Measurements from ENCODE around the gene ATAD3A. TPM values are rescaled to one million over a fixed set of nuclear protein-coding genes. Genes with fewer than 3 reads are reported as not detected.
A peak's percentile ranks its signal among the peaks of the same experiment; 100 is the strongest.
"Not testable (repeated sequence)": the region's sequence is repeated elsewhere in the genome, so short reads cannot be mapped to it uniquely, and the experiment has no call there.

Gene ATAD3A
- total and polyA plus RNA-seq, 2 donors = 7.1 to 18.8 TPM

DNA sequence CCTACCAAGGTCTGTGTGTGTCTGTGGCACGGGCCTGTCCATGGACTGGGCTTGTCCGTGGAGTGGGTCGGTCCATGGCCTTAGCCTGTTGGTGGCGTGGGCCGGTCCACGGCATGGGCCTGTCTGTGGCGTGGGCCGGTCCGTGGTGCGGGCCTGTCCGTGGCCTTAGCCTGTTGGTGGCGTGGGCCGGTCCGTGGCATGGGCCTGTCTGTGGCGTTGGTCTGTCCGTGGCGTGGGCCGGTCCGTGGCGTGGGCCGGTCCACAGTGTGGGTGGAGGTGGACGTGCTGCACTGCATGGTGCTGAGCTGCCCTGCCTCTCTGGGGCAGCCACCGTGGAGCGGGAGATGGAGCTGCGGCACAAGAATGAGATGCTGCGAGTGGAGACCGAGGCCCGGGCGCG, 30.2 kb upstream of the ATAD3A start:
- H3K4me1 ChIP-seq (ENCODE audit: insufficient read depth); H3K36me3 ChIP-seq (ENCODE audit: insufficient read depth); H3K27ac ChIP-seq (ENCODE audit: low read depth); DNase-seq (ENCODE audit: extremely low spot score); H3K4me3 ChIP-seq (ENCODE audit: low read depth, low read length): not testable (repeated sequence)
- 96% methylated on average over 30 of the region's 30 CpGs for WGBS

DNA sequence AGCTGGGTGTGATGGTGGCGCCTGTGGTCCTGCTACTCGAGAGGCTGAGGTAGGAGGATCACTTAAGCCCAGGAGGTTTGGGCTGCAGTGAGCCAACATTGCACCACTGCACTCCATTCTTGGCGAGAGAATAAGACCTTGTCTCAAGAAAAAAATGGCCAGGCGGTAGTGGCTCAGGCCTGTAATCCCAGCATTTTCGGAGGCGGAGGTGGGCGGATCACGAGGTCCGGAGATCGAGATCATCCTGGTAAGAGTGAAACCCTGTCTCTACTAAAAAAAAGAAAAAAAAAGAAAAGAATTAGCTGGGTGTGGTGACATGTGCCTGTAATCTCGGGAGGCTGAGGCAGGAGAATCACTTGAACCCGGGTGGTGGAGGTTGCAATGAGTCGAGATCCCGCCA, 29.1 kb upstream of the ATAD3A start:
- Histone ChIP-seq H3K4me3 (ENCODE audit: low read depth, low read length) (no peak overlapping the region), H3K36me3 (ENCODE audit: insufficient read depth) (peaks cover 2% of the 10 kb centered on the region), H3K27ac (ENCODE audit: low read depth) (no peak overlapping the region), H3K4me1 (ENCODE audit: insufficient read depth) (no peaks in the 10 kb centered on the region)
- DNase-seq (ENCODE audit: extremely low spot score) = no peak
- WGBS = 96% methylated on average over 14 of the region's 14 CpGs

- WGBS = 97% methylated on average over 16 of the region's 16 CpGs
- Histone ChIP-seq H3K27ac (ENCODE audit: low read depth) (no peak overlapping the region), H3K4me1 (ENCODE audit: insufficient read depth) (no peaks in the 10 kb centered on the region), H3K36me3 (ENCODE audit: insufficient read depth) (peaks cover 2% of the 10 kb centered on the region), H3K4me3 (ENCODE audit: low read depth, low read length) (no peak overlapping the region)
- DNase-seq (ENCODE audit: extremely low spot score) = no peak
Observed at GRCh38 chr1:1483714-1484113, 28.2 kb upstream of the ATAD3A start.

DNA sequence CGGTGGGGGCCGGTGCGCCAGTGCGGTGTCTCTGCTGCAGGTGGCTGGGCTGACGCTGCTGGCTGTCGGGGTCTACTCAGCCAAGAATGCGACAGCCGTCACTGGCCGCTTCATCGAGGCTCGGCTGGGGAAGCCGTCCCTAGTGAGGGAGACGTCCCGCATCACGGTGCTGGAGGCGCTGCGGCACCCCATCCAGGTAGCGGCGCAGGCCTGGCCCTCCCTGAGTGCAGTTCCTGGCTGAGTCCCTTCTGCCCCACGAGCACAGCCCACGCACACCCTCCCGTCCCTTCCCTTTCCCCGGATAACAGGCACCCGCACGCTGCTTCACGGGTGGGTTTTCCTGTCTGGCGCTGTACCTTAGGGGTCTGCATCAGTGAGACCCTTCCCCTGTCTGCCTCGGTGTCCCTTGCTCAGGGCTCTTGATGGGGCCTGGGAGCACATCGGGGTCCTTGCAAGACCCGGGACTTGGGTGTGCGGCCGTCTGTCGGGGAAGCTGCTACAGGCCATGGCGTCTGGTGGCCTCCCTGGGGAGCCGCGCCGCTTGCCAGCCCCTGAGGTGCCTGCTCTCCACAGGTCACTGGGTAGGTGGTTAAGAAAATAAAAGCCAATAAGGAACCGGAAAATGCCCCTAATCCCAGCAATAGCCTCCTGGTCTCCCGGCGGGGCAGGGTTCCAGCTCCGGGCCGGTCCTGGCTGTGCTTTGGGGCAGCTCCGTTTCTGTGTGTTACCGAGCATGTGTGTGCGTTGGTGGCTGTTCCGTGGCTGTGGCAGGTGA, 26.8 kb upstream of the ATAD3A start:
- not testable (repeated sequence) for H3K4me3 ChIP-seq (ENCODE audit: low read depth, low read length); H3K4me1 ChIP-seq (ENCODE audit: insufficient read depth); H3K36me3 ChIP-seq (ENCODE audit: insufficient read depth); DNase-seq (ENCODE audit: extremely low spot score); H3K27ac ChIP-seq (ENCODE audit: low read depth)
- WGBS = 95% methylated on average over 40 of the region's 46 CpGs

GRCh38 chr1:1485755-1486317, 26.1 kb upstream of the ATAD3A start:
- H3K36me3 ChIP-seq (ENCODE audit: insufficient read depth); DNase-seq (ENCODE audit: extremely low spot score); H3K4me1 ChIP-seq (ENCODE audit: insufficient read depth); H3K4me3 ChIP-seq (ENCODE audit: low read depth, low read length); H3K27ac ChIP-seq (ENCODE audit: low read depth): not testable (repeated sequence)
- WGBS = 94% methylated on average over 27 of the region's 31 CpGs

- no peak overlapping the region for H3K4me3 ChIP-seq (ENCODE audit: low read depth, low read length)
- no peak for DNase-seq (ENCODE audit: extremely low spot score)
- H3K27ac ChIP-seq (ENCODE audit: low read depth) = no peak overlapping the region
- H3K36me3 ChIP-seq (ENCODE audit: insufficient read depth) = peaks cover 5% of the 10 kb centered on the region
- WGBS = 95% methylated on average over 18 of the region's 18 CpGs
- H3K4me1 ChIP-seq (ENCODE audit: insufficient read depth) = no peaks in the 10 kb centered on the region
Observed at GRCh38 chr1:1487701-1488100, 24.3 kb upstream of the ATAD3A start.

GRCh38 chr1:1489231-1489630, 22.7 kb upstream of the ATAD3A start:
- 96% methylated on average over 16 of the region's 16 CpGs for WGBS
- H3K4me3 ChIP-seq (ENCODE audit: low read depth, low read length) = no peak overlapping the region
- DNase-seq (ENCODE audit: extremely low spot score) = no peak
- no peak overlapping the region for H3K27ac ChIP-seq (ENCODE audit: low read depth)
- no peaks in the 10 kb centered on the region for H3K4me1 ChIP-seq (ENCODE audit: insufficient read depth)
- H3K36me3 ChIP-seq (ENCODE audit: insufficient read depth) = peaks cover 3% of the 10 kb centered on the region

GRCh38 chr1:1489861-1490260, 22.1 kb upstream of the ATAD3A start:
- 96% methylated on average over 19 of the region's 19 CpGs for WGBS
- Histone ChIP-seq H3K4me1 (ENCODE audit: insufficient read depth) (no peaks in the 10 kb centered on the region), H3K4me3 (ENCODE audit: low read depth, low read length) (no peak overlapping the region), H3K27ac (ENCODE audit: low read depth) (no peak overlapping the region), H3K36me3 (ENCODE audit: insufficient read depth) (peaks cover 3% of the 10 kb centered on the region)
- no peak for DNase-seq (ENCODE audit: extremely low spot score)

GRCh38 chr1:1490633-1491230, 21.2 kb upstream of the ATAD3A start:
- 97% methylated on average over 19 of the region's 25 CpGs for WGBS
- H3K36me3 ChIP-seq (ENCODE audit: insufficient read depth) = peaks cover 3% of the 10 kb centered on the region
- no peak for DNase-seq (ENCODE audit: extremely low spot score)
- H3K27ac ChIP-seq (ENCODE audit: low read depth) = no peak overlapping the region
- H3K4me3 ChIP-seq (ENCODE audit: low read depth, low read length) = no peak overlapping the region
- H3K4me1 ChIP-seq (ENCODE audit: insufficient read depth) = no peaks in the 10 kb centered on the region

DNA sequence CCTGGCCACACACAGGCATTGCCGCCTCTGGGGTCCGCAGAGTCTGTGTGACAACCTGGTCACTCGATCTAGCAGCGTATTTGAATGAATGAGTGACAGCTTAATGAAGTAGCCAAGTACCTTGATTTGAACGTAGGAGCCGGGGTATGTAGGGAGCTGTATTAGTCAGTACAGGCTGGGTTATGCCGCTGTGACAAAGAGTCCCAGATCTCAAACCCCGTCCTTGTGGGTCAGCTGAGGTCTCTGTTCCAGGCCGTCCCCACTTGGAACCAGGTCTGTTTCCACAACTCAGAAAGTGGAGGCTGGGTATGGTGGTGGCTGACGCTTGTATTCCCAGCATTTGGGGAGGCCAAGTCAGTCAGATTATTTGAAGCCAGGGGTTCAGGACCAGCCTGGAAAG, 20.4 kb upstream of the ATAD3A start:
- peaks cover 3% of the 10 kb centered on the region for H3K36me3 ChIP-seq (ENCODE audit: insufficient read depth)
- no peak overlapping the region for H3K27ac ChIP-seq (ENCODE audit: low read depth)
- no peaks in the 10 kb centered on the region for H3K4me1 ChIP-seq (ENCODE audit: insufficient read depth)
- WGBS = 98% methylated on average over 10 of the region's 10 CpGs
- H3K4me3 ChIP-seq (ENCODE audit: low read depth, low read length) = no peak overlapping the region
- DNase-seq (ENCODE audit: extremely low spot score) = no peak

DNA sequence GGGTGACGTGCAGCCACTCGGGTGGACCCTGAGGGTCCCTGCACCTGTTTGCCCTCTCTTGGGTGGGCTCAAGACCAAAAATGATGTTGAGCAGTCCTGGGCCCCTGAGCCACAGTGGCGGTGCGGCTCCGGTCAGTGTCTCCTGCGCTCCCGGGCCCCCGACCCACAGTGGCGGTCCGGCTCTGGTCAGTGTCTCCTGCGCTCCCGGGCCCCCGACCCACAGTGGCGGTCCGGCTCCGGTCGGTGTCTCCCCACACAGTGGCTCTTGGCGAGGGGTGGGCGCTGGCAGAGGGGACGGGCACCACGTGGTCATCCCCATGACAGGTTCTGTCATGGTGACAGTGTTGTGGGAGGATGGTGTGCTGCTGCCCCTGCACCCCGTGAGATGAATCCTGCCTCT, 17.7 kb upstream of the ATAD3A start:
- H3K36me3 ChIP-seq (ENCODE audit: insufficient read depth); H3K4me1 ChIP-seq (ENCODE audit: insufficient read depth); H3K4me3 ChIP-seq (ENCODE audit: low read depth, low read length); DNase-seq (ENCODE audit: extremely low spot score); H3K27ac ChIP-seq (ENCODE audit: low read depth): not testable (repeated sequence)
- WGBS = 95% methylated on average over 22 of the region's 22 CpGs

GRCh38 chr1:1495461-1495975, 16.4 kb upstream of the ATAD3A start:
- 87% methylated on average over 18 of the region's 18 CpGs for WGBS
- not testable (repeated sequence) for H3K4me1 ChIP-seq (ENCODE audit: insufficient read depth); H3K27ac ChIP-seq (ENCODE audit: low read depth); H3K4me3 ChIP-seq (ENCODE audit: low read depth, low read length); DNase-seq (ENCODE audit: extremely low spot score); H3K36me3 ChIP-seq (ENCODE audit: insufficient read depth)

DNA sequence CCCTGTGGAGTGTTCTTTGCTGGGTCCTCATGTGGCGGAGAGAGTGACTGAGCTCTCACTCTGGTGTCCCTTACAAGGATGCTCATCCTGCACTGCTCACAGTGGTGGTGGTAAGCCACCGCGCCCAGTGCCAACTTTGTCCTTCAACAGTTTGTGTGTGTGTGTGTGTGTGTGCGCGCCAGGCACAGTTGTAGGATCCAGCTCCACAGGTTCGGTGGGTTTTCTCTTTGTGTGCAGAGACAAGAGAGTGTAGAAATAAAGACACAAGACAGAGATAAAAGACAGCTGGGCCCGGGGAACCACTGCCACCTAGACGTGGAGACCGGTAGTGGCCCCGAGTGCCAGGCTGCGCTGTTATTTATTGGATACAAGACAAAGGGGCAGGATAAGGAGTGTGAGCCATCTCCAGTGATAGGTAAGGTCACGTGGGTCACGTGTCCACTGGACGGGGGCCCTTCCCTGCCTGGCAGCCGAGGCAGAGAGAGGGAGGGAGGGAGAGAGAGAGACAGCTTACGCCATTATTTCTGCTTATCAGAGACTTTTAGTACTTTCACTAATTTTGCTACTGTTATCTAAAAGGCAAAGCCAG, 7.1 kb upstream of the ATAD3A start:
- peak; percentile 54 for DNase-seq (ENCODE audit: extremely low spot score)
- not testable (repeated sequence) for H3K27ac ChIP-seq (ENCODE audit: low read depth); H3K36me3 ChIP-seq (ENCODE audit: insufficient read depth); H3K4me3 ChIP-seq (ENCODE audit: low read depth, low read length); H3K4me1 ChIP-seq (ENCODE audit: insufficient read depth)
- WGBS = 37% methylated on average over 16 of the region's 16 CpGs

DNA sequence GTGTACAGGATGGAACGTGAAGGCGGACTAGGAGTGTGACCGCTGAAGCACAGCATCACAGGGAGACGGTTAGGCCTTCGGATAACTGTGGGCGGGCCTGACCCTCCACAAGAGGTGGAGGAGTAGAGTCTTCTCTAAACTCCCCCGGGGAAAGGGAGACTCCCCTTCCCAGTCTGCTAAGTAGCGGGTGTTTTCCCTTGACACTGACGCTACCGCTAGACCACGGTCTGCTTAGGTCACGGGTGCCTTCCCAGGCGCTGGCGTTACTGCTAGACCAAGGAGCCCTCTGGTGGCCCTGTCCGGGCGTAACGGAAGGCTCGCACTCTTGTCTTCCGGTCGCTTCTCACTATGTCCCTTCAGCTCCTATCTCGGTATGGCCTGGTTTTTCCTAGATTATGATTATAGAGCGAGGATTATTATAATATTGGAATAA, 6.6 kb upstream of the ATAD3A start:
- WGBS = 22% methylated on average over 16 of the region's 22 CpGs
- H3K4me3 ChIP-seq (ENCODE audit: low read depth, low read length); H3K4me1 ChIP-seq (ENCODE audit: insufficient read depth); DNase-seq (ENCODE audit: extremely low spot score); H3K27ac ChIP-seq (ENCODE audit: low read depth); H3K36me3 ChIP-seq (ENCODE audit: insufficient read depth): not testable (repeated sequence)
